K562 (cell line): ENCODE results near the gene CENPP.

Experiments used
- PTBP1 ChIP-seq: fragments of 200-400 bp; formaldehyde crosslinking; IDR thresholded peaks from 2 replicates; pipeline ENCODE4 v1.6.1; 2017; ENCODE audit warnings: low read depth, low read length
- RAD21 ChIP-seq, 2 experiments: fragments of 250-450 bp in 1 of 2; fragments of 450-650 bp in 1 of 2; sonication (Bioruptor Pico) in 1 of 2; formaldehyde crosslinking in 1 of 2; IDR thresholded peaks in 1 of 2; conservative IDR thresholded peaks in 1 of 2; 2 replicates each; pipeline versions ENCODE4 v1.4.0 to v1.8.0; 2020 to 2022; ENCODE audit warnings: mild to moderate bottlenecking in 2 of 2, moderate library complexity in 1 of 2
- TF ChIP-seq, protein P1 (sequence below): sonication (generic); formaldehyde crosslinking; IDR thresholded peaks from 2 replicates; pipeline ENCODE4 v1.8.1; 2022; ENCODE audit warnings: missing genetic modification reagents

DNA sequence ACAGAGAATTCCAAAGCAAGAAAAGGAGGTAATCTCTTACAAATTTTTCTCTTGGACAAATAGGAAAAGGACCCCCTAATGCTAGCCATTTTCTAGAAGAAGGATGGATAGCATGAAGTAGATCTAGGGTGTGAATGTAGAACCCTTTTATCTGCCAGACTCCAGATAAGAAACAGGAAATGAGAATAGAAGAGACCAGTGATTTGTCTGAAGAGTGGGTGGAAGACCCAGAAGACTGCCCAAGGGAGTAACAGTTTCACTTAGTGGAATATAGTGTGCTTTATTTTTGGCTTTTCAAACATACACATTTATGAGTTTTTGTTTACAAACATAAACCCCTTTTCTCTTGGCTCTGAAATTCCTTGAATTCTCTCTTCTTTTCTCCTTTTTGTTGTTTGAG, 185.0 kb downstream of the CENPP start:
- TF ChIP-seq PTBP1, result no peak
- no peak for TF ChIP-seq RAD21 (CRISPR knock-in tag; conservative IDR thresholded peaks at IDR 0.05 in 1 of 2, IDR thresholded peaks at IDR 0.05 in 1 of 2)
- TF ChIP-seq, protein P1, sequence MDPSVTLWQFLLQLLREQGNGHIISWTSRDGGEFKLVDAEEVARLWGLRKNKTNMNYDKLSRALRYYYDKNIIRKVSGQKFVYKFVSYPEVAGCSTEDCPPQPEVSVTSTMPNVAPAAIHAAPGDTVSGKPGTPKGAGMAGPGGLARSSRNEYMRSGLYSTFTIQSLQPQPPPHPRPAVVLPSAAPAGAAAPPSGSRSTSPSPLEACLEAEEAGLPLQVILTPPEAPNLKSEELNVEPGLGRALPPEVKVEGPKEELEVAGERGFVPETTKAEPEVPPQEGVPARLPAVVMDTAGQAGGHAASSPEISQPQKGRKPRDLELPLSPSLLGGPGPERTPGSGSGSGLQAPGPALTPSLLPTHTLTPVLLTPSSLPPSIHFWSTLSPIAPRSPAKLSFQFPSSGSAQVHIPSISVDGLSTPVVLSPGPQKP, result no peak
